CD4-positive, alpha-beta T cell treated with Interleukin-6 at 100 ng/mL for 8 hours (primary cell): Measurements from ENCODE around the gene SVOPL.
"Not testable (repeated sequence)": the region's sequence is repeated elsewhere in the genome, so short reads cannot be mapped to it uniquely, and the experiment has no call there.

Experiments used
- DNase-seq: peaks from one replicate; pipeline ENCODE4 v3.0.0-alpha.2; 2020; ENCODE audit warnings: mixed read lengths, low spot score

Gene SVOPL

DNA sequence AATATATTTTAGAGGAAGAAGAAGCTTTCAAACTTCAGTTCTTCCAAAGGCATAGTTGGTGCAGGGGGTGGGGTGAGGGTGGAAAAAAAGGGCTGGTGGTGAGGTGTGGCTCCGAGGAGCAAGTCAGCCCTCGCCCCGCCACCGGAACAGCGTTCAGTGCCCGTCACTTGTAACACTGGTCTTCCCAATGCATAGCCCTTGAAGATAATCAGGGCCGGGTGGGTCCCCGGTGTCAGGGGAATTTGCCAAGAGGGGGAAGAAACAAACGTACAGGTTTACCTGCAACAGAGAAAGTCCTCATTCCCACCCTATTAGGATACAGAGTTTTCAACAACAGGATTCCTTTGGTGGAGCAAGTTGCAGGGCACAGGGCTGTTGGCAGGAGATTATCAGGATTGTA, 1.5 kb downstream of the SVOPL start:
- no peak for DNase-seq

DNA sequence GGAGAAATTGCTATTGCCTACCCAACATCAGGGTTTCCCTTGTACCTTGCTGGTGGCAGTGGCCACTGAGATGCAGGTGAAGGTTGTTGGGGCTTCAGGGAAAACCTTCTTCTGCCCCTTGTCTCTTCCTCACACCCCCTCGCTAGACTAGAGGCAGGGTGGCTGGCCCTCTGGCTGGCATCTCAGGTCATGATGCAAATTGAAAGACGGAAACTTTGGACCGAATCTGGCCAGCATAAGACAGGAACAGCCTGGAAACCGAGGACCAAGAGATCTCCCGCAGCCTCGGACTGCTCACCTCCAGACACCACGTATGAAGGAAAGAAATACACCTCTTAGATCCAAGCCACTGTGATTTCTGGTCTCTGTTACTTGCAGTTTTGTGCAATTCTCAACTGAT, 2.9 kb downstream of the SVOPL start:
- DNase-seq, result no peak

GRCh38 chr7:138697535-138698182, 3.5 kb downstream of the SVOPL start:
- DNase-seq, result no peak

- not testable (repeated sequence) for DNase-seq
Measured at GRCh38 chr7:138695776-138696175, 5.4 kb downstream of the SVOPL start.

- DNase-seq, result no peak
Measured at GRCh38 chr7:138695106-138695505, 6.1 kb downstream of the SVOPL start.

GRCh38 chr7:138691178-138691577, 10.0 kb downstream of the SVOPL start:
- no peak for DNase-seq

DNA sequence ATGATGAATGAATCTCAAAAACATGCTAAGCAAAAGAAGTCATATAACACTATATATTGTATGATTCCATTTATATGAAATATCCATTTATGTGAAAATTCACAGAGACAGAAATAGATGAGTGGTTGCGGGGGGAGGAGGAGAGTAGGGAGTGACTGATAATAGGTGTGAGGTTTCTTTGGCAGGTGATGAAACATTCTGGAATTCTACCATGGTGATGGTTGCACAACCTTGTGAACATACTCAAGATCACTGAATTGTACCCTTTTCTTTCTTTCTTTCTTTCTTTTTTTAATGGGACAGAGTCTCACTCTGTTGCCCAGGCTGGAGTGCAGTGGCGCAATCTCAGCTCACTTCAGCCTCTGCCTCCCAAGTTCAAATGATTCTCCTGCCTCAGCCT, 10.7 kb downstream of the SVOPL start:
- no peak for DNase-seq

GRCh38 chr7:138688037-138688436, 13.1 kb downstream of the SVOPL start:
- DNase-seq, result not testable (repeated sequence)

- DNase-seq, result no peak
Measured at GRCh38 chr7:138684340-138684739, 16.8 kb downstream of the SVOPL start.

DNA sequence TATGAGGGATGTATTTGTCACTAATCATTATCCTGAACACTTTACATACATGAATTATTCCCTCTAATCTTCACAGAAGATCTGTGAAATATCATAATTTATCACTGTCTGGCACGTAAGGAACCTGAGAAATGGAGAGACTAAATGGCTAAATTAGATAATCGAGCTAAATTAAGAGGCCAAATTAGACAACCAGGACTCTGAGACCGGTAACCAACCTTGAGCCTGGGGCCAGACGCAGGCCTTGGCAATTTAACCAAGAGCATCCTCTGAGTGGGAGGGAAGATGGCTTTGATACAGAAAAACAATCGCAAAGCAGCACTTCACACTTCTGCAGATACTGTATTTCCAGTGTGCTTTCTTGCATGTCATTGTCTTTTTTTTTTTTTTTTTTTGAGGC, 21.4 kb downstream of the SVOPL start:
- no peak for DNase-seq

DNA sequence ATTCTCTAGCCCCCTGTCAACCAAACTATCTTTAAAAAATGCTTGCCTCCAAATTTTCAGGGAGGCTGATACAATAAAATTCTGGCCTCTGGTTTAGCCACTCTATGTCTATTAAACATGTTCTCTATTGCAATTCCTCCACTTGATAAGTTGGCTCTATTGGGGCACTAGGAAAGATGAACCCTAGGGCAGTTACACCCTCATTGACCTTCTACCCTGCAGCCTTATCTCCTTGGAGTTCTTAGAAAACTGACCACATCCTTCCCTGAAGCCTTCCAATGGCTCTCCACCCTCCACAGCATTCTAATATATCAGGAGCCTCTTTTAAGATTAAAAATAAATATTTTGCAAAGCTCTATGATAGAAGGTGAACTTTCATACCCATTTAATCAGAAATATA, 30.6 kb downstream of the SVOPL start:
- DNase-seq, result no peak

DNA sequence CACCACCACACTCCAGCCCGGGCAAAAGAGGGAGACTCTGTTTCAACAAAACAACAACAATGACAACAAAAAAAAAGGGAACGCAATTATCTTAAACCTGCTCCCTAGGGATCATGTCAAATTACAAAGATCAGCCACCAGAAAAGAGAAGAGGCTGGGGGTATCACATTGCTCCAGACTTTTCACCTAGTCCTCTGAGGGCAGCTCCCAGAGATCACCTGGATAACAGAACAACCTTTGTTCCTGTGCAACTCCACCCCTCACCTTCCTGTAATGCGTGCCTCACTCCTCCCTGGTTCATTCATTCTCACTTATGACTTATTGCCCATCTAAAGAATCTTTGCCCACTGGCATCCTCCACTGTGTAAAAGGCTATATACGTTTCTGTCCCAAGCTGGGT, 31.8 kb downstream of the SVOPL start:
- no peak for DNase-seq

GRCh38 chr7:138668946-138669345, 32.2 kb downstream of the SVOPL start:
- no peak for DNase-seq

- no peak for DNase-seq
Measured at GRCh38 chr7:138668229-138668596, 32.9 kb downstream of the SVOPL start.

GRCh38 chr7:138667535-138668228, 33.5 kb downstream of the SVOPL start:
- no peak for DNase-seq

- no peak for DNase-seq
Measured at GRCh38 chr7:138666385-138666784, 34.8 kb downstream of the SVOPL start.

DNA sequence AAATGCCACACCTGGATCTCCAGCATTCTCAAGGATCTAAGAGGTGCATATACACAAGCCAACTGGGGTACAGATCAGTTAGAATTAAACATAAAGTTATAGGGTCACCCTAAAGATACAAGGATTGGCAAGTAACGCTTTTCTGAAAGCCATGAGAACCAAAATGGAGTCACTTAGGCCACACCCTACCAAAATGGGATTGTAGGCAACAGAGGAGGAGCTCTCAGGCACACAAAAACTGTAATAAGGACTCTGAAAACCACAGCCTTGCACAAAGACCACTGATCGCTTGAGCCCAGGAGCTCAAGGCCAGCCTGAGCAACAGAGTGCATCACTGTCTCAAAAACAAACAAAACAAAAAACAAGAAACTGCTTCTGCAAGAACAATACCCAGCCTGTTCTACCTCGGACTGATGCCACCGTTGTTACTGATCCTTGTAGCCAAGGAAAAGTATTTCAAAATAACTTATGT, 35.5 kb downstream of the SVOPL start:
- no peak for DNase-seq

- no peak for DNase-seq
Measured at GRCh38 chr7:138665249-138665648, 35.9 kb downstream of the SVOPL start.

DNA sequence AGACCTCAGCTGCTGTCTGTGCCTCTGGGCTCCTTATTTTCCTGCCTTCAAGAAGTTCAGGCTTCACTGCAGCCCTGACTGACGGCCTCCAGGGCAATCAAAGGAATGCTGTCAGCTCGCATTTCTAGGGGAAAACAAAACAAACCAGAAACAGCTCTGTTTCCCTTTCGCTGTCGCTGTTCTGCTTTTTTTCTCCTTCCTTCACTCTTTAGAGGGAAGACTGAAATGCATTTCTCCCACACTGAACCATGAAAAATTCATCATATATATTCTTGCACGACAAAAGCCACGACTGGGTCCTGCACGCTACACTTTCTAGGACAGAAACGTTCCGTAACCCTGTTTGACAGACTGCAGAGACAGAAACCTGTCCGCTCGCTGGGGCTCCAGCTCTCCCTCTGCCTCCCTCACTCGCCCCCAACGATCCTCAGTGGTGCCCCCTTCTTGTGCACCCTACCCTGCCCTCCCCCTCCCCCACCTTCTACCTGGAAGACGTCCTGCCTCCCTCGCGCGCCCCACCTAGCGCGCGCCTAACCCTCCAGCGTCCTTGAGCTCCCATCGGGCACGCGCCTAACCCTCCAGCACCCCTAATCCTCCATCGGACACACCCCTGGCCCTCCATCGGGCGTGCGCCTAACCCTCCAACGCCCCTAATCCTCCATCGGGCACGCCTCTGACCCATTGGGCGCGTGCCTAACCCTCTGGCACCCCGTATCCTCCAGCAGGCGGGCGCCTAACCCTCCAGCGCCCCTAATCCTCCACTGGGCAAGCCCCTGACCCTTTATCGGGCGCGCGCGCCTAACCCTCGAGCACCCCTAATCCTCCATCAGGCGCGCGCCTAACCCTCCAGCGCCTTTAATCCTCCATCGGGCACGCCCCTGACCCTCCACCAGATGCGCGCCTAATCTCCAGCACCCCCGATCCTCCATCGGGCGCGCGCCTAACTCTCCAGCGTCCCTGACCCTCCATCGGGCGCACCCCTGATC, 37.1 kb downstream of the SVOPL start:
- no peak for DNase-seq

DNA sequence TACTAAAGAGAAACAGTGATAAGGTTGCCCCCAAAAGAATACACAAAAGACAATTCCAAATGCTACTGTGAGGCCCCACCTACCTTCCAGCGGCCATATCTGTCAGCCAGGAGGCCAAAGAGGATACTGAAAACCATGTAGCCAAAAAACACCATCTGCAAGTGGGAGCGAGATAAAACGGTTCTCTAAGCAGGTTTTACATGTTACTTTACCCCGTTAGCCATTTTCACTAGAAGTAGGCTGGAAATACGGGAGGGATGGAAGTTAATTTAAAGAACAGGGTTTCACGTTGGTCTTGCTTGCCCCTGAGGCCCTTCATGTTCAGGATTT, 38.2 kb downstream of the SVOPL start:
- no peak for DNase-seq

DNA sequence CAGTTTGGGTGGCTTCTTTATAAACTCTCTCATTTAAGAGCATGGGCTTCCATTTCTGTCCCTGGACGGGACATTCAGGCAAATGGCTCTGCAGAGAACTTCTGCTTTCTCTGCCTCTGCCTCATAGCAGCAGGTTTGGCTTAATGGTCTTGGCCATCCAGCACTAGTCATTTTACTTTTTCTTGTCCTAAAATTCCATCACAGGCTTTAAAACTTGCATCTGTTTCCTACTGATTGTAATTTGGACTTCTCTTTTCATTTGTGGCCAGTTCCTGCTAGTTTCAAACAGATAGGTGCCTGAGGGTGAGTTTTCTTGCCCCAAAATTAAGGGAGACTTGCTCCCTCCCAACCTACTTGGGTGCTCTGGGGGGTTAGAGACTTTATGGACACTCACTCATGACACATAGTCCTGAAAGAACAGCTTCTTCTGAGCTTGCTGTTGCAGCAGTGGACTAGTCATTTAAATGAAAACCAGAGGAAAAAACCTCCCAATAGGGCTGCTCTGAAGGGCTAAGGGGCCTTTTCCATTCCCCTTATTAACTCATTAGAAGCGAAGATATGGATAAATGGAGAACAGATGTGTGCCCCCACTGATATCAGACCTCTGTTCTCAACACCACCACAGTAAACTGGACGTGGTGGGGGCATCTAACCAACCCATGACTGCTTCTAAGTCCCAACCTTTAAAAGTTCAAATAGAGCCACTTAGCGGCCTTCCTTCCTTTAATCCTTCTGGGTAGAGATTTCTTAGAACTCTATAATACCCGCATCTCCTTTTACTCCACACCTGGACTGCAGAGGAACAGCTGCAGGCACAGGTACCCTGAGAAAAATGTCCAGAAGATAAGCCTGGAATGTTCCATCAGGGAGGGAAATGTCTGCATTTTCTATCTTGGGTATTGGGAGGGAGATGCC, 38.8 kb downstream of the SVOPL start:
- DNase-seq, result no peak
